GM19468 (cell line): ENCODE data around the gene SULF2.

ENCODE experiments used
- ATAC-seq: cut with Tn5 transposase; IDR thresholded peaks from one replicate; pipeline ENCODE4 v1.9.1; 2021; ENCODE audit warnings: mild to moderate bottlenecking, moderate library complexity, moderate number of reproducible peaks; ENCODE audit not compliant: unreplicated experiment; ENCODE audit errors: extremely low read depth

The SULF2 gene

DNA sequence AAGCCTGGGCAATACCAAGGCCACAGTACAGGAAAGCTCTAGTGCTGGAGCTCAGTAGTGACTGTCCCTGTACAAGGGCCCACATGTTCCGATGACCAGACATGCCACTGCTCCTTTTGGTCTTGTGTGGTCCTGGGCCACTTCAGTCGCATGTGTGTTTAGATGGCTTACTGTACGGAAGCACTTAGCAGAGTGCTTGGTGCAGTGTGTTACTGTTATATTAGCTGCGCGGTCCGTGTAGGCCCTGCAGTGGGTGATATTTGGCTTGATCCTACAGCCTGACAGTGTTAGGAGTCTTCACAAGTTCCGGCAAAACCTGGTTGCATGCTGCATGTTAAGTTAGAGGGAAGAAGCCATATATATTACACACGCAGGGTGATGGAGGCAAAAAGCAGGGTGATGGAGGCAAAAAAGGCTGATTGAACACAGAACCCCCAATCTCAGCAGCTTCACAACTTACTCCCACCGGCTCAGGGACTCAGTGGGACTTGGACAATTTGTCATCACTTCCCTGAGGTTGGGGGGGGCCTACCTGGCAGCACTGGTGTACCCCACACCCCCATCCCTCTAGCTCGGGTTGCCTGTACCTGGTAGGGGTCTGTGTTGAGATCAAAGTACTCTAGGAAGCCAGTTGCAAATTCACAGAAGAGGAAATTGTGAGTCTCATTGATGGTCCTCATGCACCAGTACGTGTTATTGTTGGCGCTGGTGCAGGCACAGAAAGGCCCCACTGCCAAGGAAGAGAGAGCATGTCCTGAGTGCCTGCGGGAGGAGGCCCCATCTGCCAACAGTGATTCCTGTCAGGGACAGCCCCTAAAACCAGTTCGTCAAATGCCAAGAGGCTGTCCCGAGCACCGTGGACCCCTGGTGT is 122.6 kb downstream of the SULF2 start:
- no peak for ATAC-seq

DNA sequence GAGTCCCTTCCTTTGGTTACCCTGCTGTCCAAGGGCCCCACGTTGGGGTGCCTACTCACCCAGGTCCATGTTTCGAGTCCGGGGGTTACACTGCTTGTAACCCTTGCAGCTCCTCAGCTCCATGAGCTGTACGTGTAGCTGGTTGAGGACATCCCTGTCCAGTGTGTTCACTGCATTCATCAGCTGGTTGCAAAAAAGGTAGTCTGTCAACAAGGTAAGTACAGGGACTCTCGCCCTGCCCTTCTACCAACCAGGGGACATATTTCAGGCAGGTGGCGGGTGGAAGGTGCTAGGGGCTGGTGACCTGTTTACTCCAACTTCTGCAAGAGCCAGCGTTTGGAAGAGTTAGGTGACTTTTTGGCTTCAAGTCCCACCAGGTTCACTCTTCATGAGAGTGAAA is 123.6 kb downstream of the SULF2 start:
- no peak for ATAC-seq

DNA sequence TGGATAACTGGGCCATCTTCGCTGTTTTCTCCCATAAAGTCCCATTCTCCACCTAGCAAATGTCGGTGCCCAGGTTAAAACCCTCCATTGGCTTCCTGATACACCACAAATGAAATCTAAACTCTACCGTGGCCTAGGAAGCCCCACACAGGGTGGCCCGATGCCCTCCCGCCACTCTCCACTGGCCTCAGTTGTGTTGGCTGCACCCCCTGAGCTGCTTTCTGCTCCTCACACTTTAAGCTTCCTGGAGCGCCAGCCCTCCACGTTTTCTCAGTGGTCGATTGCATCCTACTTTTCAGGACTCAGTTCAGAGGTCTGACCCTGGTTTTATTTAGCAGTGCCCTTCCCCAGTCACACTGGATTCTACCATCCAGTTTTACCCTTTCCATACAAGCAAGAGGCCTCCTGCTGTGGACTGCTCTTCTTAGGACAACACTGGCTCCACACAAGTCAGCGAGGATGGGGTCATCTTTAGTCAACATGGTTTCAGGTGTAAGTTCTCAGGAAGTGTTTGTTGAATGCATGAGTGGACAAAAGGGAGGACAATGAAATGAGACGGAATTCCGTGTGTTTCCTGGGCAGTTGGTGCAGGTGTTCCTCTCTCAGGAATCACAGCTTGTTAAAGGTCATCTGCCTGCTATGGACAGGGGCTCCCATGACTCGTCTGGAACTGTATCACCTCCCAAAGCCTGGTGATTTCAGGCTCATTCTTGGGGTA is 124.1 kb downstream of the SULF2 start:
- no peak for ATAC-seq

DNA sequence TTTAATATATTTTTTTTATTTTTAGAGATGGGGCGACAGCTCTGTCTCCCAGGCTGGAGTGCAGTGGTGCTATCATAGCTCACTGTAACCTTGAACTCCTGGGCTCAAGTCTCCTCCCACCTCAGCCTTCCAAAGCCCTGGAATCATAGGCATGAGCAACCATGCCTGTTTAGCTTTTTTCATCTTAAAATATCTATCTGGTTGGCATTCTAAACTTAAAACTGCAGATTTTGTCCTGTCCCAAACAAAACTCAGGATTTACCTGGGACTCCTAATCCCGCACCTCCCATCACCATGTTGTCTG is 124.7 kb downstream of the SULF2 start:
- ATAC-seq: no peak

DNA sequence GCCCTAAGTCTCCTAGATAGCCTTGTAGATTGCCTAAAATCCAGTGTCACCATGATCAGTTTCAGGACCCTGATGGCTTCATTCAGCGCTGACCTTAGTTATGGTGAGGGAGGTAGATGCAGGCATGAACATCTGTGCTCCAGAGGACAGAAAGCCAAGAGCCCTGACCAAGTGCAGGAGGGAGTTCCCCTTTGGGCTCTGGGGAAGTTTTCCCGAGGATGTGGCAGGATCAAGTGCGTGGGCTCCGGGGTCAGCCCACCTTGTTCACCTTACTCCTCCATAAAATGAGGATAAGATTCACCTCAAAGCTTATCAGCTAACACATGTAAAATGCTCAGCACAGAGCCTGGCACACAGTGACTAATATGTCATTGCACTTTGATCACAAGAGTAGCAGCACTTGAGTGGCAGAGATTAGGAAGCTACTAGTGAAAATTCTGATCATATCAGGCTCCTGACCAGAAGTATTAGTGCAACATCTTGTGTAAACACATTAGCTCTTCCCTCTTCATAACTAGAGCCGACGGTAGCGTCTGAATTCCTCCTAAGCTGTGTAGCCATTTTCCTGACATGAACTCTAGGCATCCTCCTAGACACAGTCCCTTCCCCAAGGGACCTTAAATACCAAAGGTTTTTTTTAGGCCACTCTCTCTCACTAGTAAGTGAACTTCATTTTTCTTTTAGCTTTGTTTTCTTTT is 125.2 kb downstream of the SULF2 start:
- no peak for ATAC-seq

DNA sequence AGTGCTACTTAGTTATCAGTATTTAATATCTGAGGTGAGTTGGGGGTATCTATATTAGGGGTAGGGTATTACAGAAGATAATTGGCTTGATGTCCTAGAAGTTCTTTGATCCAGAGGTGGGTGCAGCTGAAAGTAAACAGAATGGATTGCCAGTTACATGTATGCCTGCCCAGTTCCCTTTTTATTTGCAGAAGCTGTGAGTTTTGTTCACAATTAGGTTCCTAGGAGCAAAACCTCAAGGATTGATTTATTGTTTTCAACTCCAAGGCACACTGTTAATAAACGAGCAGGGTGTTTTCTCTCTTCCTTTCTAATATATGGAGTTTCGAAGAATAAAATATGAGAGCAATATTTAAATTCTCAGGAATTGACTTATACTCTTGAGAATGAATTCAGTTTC is 129.0 kb downstream of the SULF2 start:
- ATAC-seq: no peak

DNA sequence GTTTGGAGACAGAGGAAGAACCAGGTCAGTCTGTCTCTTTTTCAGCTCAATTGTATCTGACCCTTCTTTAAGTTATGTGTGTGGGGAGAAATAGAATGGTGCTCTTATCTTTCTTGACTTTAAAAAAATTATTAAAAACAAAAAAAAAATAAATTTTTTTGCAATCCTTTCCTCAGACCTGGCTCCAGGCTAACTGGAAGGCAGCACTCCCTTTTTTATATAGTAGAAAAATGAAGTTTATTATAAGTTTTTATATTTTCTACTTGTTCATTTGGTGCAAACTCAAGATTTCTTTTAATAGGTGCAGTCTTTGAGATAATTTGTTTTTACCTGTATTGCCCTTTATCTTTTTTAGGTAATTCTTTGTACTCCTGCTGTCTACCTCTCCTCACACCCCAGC is 129.6 kb downstream of the SULF2 start:
- ATAC-seq: no peak

DNA sequence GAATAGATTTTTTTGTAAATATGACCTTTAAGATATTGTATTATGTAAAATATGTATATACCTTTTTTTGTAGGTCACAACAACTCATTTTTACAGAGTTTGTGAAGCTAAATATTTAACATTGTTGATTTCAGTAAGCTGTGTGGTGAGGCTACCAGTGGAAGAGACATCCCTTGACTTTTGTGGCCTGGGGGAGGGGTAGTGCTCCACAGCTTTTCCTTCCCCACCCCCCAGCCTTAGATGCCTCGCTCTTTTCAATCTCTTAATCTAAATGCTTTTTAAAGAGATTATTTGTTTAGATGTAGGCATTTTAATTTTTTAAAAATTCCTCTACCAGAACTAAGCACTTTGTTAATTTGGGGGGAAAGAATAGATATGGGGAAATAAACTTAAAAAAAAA is 130.9 kb downstream of the SULF2 start:
- ATAC-seq: no peak

DNA sequence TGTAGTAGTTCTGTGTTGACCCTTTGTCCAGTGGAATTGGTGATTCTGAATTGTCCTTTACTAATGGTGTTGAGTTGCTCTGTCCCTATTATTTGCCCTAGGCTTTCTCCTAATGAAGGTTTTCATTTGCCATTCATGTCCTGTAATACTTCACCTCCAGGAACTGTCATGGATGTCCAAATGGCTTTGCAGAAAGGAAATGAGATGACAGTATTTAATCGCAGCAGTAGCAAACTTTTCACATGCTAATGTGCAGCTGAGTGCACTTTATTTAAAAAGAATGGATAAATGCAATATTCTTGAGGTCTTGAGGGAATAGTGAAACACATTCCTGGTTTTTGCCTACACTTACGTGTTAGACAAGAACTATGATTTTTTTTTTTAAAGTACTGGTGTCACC is 131.4 kb downstream of the SULF2 start:
- ATAC-seq: no peak

DNA sequence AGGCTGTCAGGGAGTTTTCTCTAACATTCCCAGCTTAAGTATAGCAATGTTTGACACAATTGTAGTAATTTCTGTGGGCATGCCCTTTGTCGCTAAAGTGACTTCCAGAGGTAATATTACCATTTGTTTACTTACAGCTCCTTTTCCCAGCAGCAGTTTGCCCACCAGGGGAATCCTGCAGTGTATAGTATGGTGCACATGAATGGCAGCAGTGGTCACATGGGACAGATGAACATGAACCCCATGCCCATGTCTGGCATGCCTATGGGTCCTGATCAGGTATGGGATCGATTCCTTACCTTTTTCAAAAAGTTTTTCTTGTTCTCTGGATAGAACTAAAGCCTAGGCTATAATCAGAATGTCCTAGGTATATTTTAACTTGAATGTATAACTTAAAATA is 132.5 kb downstream of the SULF2 start:
- ATAC-seq: no peak

DNA sequence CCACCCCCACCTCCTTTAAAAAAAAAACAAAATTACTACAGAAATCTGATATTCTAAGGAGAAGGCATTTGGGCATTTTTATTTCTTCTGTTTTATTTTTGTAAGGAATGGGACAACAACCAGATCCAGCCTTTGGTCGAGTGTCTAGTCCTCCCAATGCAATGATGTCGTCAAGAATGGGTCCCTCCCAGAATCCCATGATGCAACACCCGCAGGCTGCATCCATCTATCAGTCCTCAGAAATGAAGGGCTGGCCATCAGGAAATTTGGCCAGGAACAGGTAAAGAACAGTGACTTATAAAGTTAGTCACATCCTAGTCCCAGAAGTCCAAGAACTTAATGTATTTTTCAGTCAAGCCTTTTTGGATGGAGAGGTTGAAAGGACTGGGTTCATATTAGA is 133.0 kb downstream of the SULF2 start:
- ATAC-seq: no peak

DNA sequence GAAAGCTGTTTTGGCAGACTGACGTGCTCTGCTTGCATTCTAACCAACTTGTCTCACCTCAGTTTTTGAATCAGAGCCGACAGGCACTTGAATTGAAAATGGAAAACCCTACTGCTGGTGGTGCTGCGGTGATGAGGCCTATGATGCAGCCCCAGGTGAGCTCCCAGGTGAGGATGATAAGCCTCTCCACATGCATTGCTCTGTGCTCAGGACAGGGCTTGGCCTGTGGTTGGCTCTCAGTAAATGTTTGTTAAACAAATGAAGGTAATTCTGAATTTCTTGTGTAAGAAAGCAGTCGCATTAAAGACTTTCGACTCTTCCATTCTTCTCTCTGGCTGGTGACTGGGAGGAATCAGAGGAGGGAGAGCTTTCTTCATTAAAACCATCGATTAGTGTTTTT is 136.3 kb downstream of the SULF2 start:
- ATAC-seq: no peak

DNA sequence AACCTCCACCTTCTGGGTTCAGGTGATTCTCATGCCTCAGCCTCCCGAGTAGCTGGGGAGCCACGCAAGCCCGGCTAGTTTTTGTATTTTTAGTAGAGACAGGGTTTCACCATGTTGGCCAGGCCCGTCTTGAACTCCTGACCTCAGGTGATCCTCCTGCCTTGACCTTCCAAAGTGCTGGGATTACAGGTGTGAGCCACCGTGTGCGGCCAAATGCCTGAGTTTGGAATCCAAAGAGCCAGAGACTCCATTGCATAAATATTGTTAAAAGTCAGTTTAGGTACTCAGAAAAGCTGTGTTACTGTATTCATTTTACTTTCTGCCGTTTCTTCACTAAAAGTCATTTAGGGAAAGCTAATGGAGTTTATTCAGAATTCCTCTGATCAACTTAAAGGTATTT is 137.3 kb downstream of the SULF2 start:
- ATAC-seq: no peak

DNA sequence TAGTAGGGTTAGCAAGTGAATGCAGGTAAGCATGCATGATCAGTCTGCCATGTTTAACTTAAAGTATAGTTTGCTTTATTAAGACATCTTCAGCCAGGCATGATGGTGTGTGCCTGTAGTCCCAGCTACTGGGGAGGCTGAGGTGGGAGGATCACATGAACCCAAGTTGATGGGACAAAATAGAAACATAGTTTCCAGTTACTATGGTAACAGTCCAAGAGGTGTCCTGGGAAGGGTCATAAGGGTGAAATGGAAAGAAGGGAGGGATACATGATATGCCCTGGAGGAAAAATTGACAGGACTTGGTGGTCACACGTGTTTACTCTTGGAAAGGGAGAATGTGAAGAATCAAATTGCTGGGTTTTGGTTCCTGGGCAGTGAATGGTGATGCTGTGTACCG is 139.6 kb downstream of the SULF2 start:
- ATAC-seq: no peak

DNA sequence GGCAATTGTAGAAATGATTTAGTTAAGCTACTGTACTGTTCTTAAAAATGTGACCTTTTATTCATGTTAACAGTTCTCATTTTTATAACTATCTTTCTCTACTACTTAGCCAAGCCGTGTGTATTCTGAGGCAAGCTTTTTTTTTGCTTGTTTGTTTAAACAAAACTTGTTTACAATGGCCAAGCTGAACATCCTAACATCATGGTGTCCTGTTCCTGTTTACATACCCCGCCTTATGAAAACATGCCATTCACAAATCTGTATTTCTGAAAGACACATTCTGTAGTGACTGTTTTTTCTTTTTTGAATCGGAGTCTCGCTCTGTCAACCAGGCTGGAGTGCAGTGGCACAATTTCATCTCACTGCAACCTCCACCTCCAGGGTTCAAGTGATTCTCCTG is 142.7 kb downstream of the SULF2 start:
- no peak for ATAC-seq

DNA sequence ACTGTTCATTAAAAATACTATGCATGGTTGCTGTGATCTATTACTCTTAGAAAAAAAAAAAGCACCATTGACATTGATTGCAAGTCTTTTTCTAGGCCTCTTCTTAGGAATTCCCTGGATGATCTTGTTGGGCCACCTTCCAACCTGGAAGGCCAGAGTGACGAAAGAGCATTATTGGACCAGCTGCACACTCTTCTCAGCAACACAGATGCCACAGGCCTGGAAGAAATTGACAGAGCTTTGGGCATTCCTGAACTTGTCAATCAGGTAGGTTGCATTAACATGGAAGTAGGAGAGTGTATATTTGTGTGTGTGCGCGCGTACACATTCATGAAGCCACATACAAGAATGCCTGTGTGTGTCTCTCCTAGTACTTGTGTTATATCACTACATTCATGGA is 143.2 kb downstream of the SULF2 start:
- no peak for ATAC-seq

DNA sequence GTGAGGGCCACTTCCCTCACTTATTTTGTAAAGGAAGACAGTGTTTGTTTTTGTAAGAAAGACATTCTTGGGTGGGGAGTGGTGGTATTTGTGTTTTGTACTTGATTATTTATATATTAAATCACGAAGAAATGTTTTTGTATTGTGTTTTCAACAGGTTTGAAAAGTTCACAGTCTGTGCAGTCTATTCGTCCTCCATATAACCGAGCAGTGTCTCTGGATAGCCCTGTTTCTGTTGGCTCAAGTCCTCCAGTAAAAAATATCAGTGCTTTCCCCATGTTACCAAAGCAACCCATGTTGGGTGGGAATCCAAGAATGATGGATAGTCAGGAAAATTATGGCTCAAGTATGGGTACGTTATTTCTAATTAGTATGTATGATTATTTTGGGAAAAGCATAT is 146.4 kb downstream of the SULF2 start:
- ATAC-seq: no peak

DNA sequence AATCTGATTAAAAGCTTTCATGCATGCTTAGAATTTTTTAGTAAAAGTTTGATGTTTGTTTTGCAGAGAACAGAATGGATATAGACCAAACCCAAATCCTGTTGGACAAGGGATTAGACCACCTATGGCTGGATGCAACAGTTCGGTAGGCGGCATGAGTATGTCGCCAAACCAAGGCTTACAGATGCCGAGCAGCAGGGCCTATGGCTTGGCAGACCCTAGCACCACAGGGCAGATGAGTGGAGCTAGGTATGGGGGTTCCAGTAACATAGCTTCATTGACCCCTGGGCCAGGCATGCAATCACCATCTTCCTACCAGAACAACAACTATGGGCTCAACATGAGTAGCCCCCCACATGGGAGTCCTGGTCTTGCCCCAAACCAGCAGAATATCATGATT is 150.0 kb downstream of the SULF2 start:
- ATAC-seq: no peak

DNA sequence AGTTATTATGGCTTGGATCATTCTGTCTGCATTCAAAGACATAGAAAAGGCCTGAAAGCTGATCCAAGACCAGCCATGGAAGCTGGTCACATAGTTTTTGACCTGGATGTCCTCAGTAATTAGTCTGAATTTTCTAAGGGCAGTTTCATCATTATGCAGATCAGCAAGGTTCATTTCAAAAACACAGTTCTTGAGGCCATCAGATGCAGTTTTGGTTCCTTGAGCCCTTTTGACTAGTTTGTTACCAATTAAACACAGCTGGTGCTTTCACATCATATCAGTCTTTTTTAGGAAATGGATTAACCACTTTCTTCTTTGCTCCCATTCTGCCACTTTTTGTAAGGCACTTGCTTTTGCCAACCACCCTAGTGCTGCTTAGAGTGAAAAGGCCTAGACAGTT is 154.2 kb downstream of the SULF2 start:
- ATAC-seq: no peak

DNA sequence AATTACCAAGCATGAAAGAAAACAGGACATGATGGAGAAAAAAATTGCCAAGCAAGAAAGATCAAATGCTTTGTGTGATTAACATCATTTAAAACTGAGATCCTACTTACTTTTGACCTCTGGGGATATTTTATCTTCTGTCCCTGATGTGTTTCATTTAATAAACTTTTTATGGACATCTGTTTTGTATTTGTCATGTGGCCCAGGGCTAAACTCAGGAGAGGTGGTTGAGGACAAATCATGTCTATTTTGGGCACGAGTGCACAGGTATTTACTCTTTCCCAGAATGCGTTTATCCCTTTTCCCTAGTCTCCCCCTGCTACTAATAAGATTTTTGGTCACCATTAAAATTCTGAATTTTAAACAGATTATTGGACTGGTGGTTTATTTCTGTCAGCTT is 155.4 kb downstream of the SULF2 start:
- no peak for ATAC-seq

DNA sequence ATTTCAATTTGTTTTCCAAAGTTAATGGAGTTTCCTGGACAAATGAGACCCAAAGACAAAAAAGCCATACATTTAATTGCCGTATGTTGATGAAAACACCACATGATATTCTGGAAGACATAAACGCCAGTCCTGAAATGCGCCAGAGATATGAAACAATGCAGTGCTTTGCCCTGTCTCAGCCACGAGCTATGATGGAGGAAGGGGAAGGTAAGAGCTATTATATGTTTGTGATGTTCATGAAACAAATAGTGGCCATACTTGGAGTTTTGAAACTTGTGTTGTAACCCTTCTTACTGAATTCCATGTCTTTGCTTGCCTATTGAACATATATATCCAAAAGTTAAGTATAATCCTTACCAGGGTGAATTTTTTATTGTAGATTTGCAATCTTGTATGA is 157.7 kb downstream of the SULF2 start:
- ATAC-seq: no peak
